HG03159 (cell line): ENCODE measurements around the gene BOD1L1.

ENCODE experiments used
- ATAC-seq: cut with Tn5 transposase; IDR thresholded peaks from one replicate; pipeline ENCODE4 v1.9.1; 2021; ENCODE audit warnings: mild to moderate bottlenecking, moderate library complexity; ENCODE audit not compliant: unreplicated experiment

Gene BOD1L1

GRCh38 chr4:13527192-13527980 lies 100.1 kb downstream of the BOD1L1 start:
- no peak for ATAC-seq

- ATAC-seq = no peak
Measured at GRCh38 chr4:13526658-13527057, 100.9 kb downstream of the BOD1L1 start.

- ATAC-seq = no peak
Measured at GRCh38 chr4:13525606-13526281, 101.8 kb downstream of the BOD1L1 start.

- no peak for ATAC-seq
Measured at GRCh38 chr4:13524504-13525243, 102.9 kb downstream of the BOD1L1 start.

GRCh38 chr4:13523591-13524503 lies 103.7 kb downstream of the BOD1L1 start:
- ATAC-seq = no peak

GRCh38 chr4:13523105-13523477 lies 104.4 kb downstream of the BOD1L1 start:
- no peak for ATAC-seq

- ATAC-seq = no peak
Measured at GRCh38 chr4:13522282-13523104, 105.0 kb downstream of the BOD1L1 start.

GRCh38 chr4:13521047-13521446 lies 106.5 kb downstream of the BOD1L1 start:
- ATAC-seq = no peak
